DND-41 (cell line): ENCODE results near the gene EMC7.

Experiments used
- ATAC-seq: fragments of 200-7000 bp; cut with Tn5 transposase; 3 replicates; pipeline ENCODE4 v1.9.1; 2021; ENCODE audit warnings: low read depth; ENCODE audit not compliant: insufficient read depth
- DNase-seq: peaks from one replicate; pipeline ENCODE4 v3.0.0-alpha.2; 2020
- H2AFZ ChIP-seq: 2 replicates; pipeline ENCODE4 v1.6.0; 2012; ENCODE audit warnings: low read depth, low read length
- H3K27ac ChIP-seq: 2 replicates; pipeline ENCODE4 v1.5.1; 2012; ENCODE audit warnings: low read length, inconsistent platforms
- H3K27me3 ChIP-seq: fragments of 200-600 bp; sonication (generic); 2 replicates; pipeline ENCODE4 v1.6.0; 2012; ENCODE audit warnings: low read length, mild to moderate bottlenecking, inconsistent platforms; ENCODE audit not compliant: insufficient read depth, poor library complexity
- H3K36me3 ChIP-seq: 2 replicates; pipeline ENCODE4 v1.5.1; 2012; ENCODE audit warnings: low read length, inconsistent platforms; ENCODE audit not compliant: insufficient read depth
- H3K4me1 ChIP-seq: 2 replicates; pipeline ENCODE4 v1.5.1; 2012; ENCODE audit warnings: mild to moderate bottlenecking, low read length; ENCODE audit not compliant: insufficient read depth
- H3K4me2 ChIP-seq: 2 replicates; pipeline ENCODE4 v1.6.0; 2012; ENCODE audit warnings: mild to moderate bottlenecking, moderate library complexity, low read length, inconsistent platforms; ENCODE audit not compliant: insufficient read depth
- H3K4me3 ChIP-seq, 2 experiments: fragments of 200-600 bp in 1 of 2; shearing (Covaris generic) in 1 of 2; 2 replicates each; pipeline ENCODE4 v1.5.1; 2012 to 2016; ENCODE audit warnings: inconsistent platforms in 2 of 2, low read length in 2 of 2, mild to moderate bottlenecking in 2 of 2, low read depth in 1 of 2, moderate library complexity in 1 of 2
- H3K79me2 ChIP-seq: 2 replicates; pipeline ENCODE4 v1.6.0; 2012; ENCODE audit warnings: low read length, inconsistent platforms; ENCODE audit not compliant: insufficient read depth
- H3K9ac ChIP-seq: 2 replicates; pipeline ENCODE4 v1.6.0; 2012; ENCODE audit warnings: low read depth, mild to moderate bottlenecking, inconsistent platforms, low read length, moderate library complexity
- H3K9me3 ChIP-seq: 2 replicates; pipeline ENCODE4 v1.5.1; 2012; ENCODE audit warnings: low read length, moderate library complexity, mild to moderate bottlenecking, inconsistent platforms; ENCODE audit not compliant: insufficient read depth, severe bottlenecking
- H4K20me1 ChIP-seq: 2 replicates; pipeline ENCODE4 v1.6.0; 2012; ENCODE audit warnings: low read length; ENCODE audit not compliant: insufficient read depth
- CTCF ChIP-seq: IDR thresholded peaks from 2 replicates; pipeline ENCODE4 v1.5.1; 2012; ENCODE audit warnings: borderline replicate concordance, low read length, moderate library complexity, mild to moderate bottlenecking; ENCODE audit not compliant: poor library complexity, severe bottlenecking; ENCODE audit errors: extremely low read depth
- EZH2 ChIP-seq: IDR thresholded peaks from 3 replicates; pipeline ENCODE4 v1.6.1; 2012; ENCODE audit warnings: borderline replicate concordance, low read depth, mild to moderate bottlenecking, moderate library complexity, low read length, inconsistent platforms; ENCODE audit not compliant: severe bottlenecking

Gene EMC7

GRCh38 chr15:34064438-34064837, 37.2 kb downstream of the EMC7 start:
- Histone ChIP-seq H3K9ac (no peak overlapping the region), H3K4me3 (no peak overlapping the region), H3K36me3 (no peaks in the 10 kb centered on the region), H3K27ac (no peak overlapping the region), H4K20me1 (no peaks in the 10 kb centered on the region), H3K79me2 (no peaks in the 10 kb centered on the region), H3K9me3 (no peaks in the 10 kb centered on the region), H3K4me1 (no peaks in the 10 kb centered on the region), H2AFZ (no peak overlapping the region), H3K27me3 (no peaks in the 10 kb centered on the region), H3K4me2 (no peak overlapping the region)
- ATAC-seq (no peak), DNase-seq (no peak)
- no peak for TF ChIP-seq EZH2
- TF ChIP-seq CTCF, result no peak

- H3K4me2 ChIP-seq, result no peak overlapping the region
- no peaks in the 10 kb centered on the region for H3K4me1 ChIP-seq
- no peaks in the 10 kb centered on the region for H3K79me2 ChIP-seq
- H3K9me3 ChIP-seq, result no peaks in the 10 kb centered on the region
- ATAC-seq (no peak), DNase-seq (no peak)
- H2AFZ ChIP-seq, result no peak overlapping the region
- no peaks in the 10 kb centered on the region for H3K27me3 ChIP-seq
- H4K20me1 ChIP-seq, result no peaks in the 10 kb centered on the region
- H3K27ac ChIP-seq, result no peak overlapping the region
- no peaks in the 10 kb centered on the region for H3K36me3 ChIP-seq
- H3K9ac ChIP-seq, result no peak overlapping the region
- no peak overlapping the region for H3K4me3 ChIP-seq
- TF ChIP-seq EZH2, result no peak
- TF ChIP-seq CTCF, result no peak
These were observed 41.7 kb downstream of the EMC7 start for GRCh38 chr15:34059946-34060345.

- Histone ChIP-seq H2AFZ (no peak overlapping the region), H3K27ac (no peak overlapping the region), H4K20me1 (no peaks in the 10 kb centered on the region), H3K36me3 (no peaks in the 10 kb centered on the region), H3K4me1 (no peaks in the 10 kb centered on the region), H3K79me2 (no peaks in the 10 kb centered on the region), H3K9me3 (no peaks in the 10 kb centered on the region), H3K27me3 (no peaks in the 10 kb centered on the region), H3K9ac (no peak overlapping the region), H3K4me2 (no peak overlapping the region), H3K4me3 (no peak overlapping the region)
- DNase-seq, result no peak
- ATAC-seq, result no peak
- no peak for TF ChIP-seq CTCF
- no peak for TF ChIP-seq EZH2
These were observed 42.2 kb downstream of the EMC7 start for GRCh38 chr15:34059476-34059875.

DNA sequence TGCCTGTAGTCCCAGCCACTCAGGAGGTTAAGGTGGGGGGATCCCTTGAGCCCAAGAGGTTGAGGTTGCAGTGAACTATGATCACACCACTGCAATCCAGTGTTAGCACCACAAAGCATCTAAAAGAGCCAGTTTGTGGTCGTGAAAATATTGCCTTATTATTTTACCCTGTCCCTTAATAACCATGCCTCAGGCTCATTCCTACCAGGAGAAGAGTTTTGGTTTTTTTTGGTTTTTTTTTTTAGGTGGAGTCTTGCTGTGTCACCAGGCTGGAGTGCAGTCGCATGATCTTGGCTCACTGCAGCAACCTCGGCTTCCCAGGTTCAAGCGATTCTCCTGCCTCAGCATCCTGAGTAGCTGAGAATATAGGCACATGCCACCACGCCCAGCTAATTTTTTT, 44.8 kb downstream of the EMC7 start:
- ATAC-seq (no peak), DNase-seq (no peak)
- no peaks in the 10 kb centered on the region for H3K36me3 ChIP-seq
- no peaks in the 10 kb centered on the region for H3K9me3 ChIP-seq
- no peaks in the 10 kb centered on the region for H3K4me1 ChIP-seq
- H3K4me2 ChIP-seq, result no peak overlapping the region
- TF ChIP-seq CTCF, result no peak
- no peak for TF ChIP-seq EZH2
- no peak overlapping the region for H3K4me3 ChIP-seq
- H3K27me3 ChIP-seq, result no peaks in the 10 kb centered on the region
- no peak overlapping the region for H3K27ac ChIP-seq
- H4K20me1 ChIP-seq, result no peaks in the 10 kb centered on the region
- H2AFZ ChIP-seq, result no peak overlapping the region
- H3K79me2 ChIP-seq, result no peaks in the 10 kb centered on the region
- no peak overlapping the region for H3K9ac ChIP-seq
